NCI-H2029 treated with DMSO at 0.1 percent for 48 hours (cell line): ENCODE measurements around the gene TP53RK.

Experiments
- DNase-seq: peaks from one replicate; lab custom pipeline; 2025; lab: John Stamatoyannopoulos, UW

TP53RK gene

GRCh38 chr20:46689082-46689753, at the start of gene TP53RK:
Gene TP53RK, minus strand, starts transcription at chr20:46689444. Its CDS starts 30 bp downstream, at chr20:46689414.
- DNase-seq = peak; percentile 81

- no peak for DNase-seq
These were observed 46.2 kb upstream of the TP53RK start for GRCh38 chr20:46735436-46735835.

GRCh38 chr20:46731770-46732169, 42.5 kb upstream of the TP53RK start:
- no peak for DNase-seq

GRCh38 chr20:46725186-46726165, 36.2 kb upstream of the TP53RK start:
- no peak for DNase-seq

- no peak for DNase-seq
These were observed 35.2 kb upstream of the TP53RK start for GRCh38 chr20:46724343-46724959.

GRCh38 chr20:46723039-46723438, 33.8 kb upstream of the TP53RK start:
- DNase-seq = no peak

- DNase-seq = no peak
These were observed 33.2 kb upstream of the TP53RK start for GRCh38 chr20:46722450-46722849.

- no peak for DNase-seq
These were observed 32.2 kb upstream of the TP53RK start for GRCh38 chr20:46721476-46721875.

GRCh38 chr20:46720776-46721425, 31.7 kb upstream of the TP53RK start:
- no peak for DNase-seq

GRCh38 chr20:46720019-46720418, 30.8 kb upstream of the TP53RK start:
- no peak for DNase-seq

GRCh38 chr20:46717818-46718541, 28.7 kb upstream of the TP53RK start:
- DNase-seq = no peak

GRCh38 chr20:46715292-46715756, 26.1 kb upstream of the TP53RK start:
- DNase-seq = no peak

GRCh38 chr20:46713957-46714834, 25.0 kb upstream of the TP53RK start:
- no peak for DNase-seq

GRCh38 chr20:46712056-46712636, 22.9 kb upstream of the TP53RK start:
- no peak for DNase-seq

- no peak for DNase-seq
These were observed 21.1 kb upstream of the TP53RK start for GRCh38 chr20:46710153-46710913.

- DNase-seq = no peak
These were observed 20.4 kb upstream of the TP53RK start, which contains the start of gene SLC2A10 for GRCh38 chr20:46709459-46710152. Gene SLC2A10, plus strand, starts transcription at chr20:46709649. Its CDS starts 88 bp downstream, at chr20:46709737.

GRCh38 chr20:46709055-46709458, 19.8 kb upstream of the TP53RK start:
- DNase-seq = no peak

- no peak for DNase-seq
These were observed 19.1 kb upstream of the TP53RK start for GRCh38 chr20:46708172-46708860.
